WI38 (cell line): ENCODE data around the gene RHEB.

Experiments
- H3K4me3 ChIP-seq: 2 replicates; pipeline ENCODE4 v1.5.1; 2011; ENCODE audit warnings: low read depth, mild to moderate bottlenecking, control low read depth, low read length
- TF ChIP-seq, protein P1 (sequence below): IDR thresholded peaks from 2 replicates; pipeline ENCODE4 v1.5.1; 2012; ENCODE audit warnings: low read depth, mild to moderate bottlenecking, control low read depth, low read length

The RHEB gene

DNA sequence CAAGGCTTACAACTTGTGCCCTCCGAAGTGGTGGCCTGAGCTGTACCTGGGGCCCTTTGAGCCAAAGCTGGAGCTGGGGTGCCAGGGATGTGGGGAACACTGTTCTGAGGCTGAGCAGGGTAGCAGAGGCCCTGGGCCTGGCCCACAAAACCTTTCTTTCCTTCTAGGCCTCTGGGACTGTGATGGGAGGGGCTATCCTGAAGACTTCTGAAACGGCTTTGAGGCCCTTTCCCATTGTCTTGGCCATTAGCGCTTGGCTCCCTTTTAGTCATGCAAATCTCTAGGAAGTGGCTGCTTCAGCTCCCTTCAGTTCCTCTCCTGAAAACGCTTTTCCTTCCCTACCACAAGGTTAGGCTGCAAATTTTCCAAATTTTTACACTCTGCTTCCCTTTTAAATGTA is 62.9 kb downstream of the RHEB start:
- no peak overlapping the region for H3K4me3 ChIP-seq
- TF ChIP-seq, protein P1, sequence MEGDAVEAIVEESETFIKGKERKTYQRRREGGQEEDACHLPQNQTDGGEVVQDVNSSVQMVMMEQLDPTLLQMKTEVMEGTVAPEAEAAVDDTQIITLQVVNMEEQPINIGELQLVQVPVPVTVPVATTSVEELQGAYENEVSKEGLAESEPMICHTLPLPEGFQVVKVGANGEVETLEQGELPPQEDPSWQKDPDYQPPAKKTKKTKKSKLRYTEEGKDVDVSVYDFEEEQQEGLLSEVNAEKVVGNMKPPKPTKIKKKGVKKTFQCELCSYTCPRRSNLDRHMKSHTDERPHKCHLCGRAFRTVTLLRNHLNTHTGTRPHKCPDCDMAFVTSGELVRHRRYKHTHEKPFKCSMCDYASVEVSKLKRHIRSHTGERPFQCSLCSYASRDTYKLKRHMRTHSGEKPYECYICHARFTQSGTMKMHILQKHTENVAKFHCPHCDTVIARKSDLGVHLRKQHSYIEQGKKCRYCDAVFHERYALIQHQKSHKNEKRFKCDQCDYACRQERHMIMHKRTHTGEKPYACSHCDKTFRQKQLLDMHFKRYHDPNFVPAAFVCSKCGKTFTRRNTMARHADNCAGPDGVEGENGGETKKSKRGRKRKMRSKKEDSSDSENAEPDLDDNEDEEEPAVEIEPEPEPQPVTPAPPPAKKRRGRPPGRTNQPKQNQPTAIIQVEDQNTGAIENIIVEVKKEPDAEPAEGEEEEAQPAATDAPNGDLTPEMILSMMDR: no peak

DNA sequence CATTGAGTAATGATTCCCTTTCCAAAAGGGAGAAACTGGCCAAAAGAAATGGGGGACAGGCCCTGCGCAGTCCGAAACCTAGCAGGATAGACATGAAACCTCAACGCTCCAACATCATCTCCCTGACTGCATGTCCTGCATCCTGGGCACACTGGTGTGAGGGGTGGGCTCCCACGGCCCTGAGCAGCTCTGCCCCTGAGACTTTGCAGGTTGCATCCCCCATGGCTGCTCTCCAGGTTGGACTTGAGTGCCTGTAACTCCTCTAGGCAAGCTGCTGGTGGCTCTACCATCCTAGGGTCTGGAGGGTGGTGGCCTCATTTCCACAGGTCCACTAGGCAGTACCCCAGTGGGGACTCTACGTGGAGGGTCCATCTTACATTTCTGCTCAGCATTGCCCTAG is 63.4 kb downstream of the RHEB start:
- TF ChIP-seq, protein P1: no peak
- no peak overlapping the region for H3K4me3 ChIP-seq

DNA sequence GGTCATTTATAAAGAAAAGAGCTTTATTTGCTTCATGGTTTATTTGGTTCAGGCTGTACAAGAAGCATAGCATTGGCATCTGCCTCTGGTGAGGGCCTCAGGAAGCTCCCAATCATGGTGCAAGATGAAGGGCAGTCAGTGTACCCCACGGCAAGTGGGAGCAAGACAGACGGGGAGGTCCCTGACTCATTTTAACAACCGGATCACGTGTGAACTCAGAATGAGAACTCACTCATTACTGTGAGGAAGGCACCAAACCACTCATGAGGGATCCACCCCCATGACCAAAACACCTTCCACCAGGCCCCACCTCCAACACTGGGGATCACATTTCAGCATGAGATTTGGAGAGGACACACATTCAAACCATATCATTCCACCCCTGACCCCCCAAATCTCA is 64.0 kb downstream of the RHEB start:
- TF ChIP-seq, protein P1: no peak
- no peak overlapping the region for H3K4me3 ChIP-seq

DNA sequence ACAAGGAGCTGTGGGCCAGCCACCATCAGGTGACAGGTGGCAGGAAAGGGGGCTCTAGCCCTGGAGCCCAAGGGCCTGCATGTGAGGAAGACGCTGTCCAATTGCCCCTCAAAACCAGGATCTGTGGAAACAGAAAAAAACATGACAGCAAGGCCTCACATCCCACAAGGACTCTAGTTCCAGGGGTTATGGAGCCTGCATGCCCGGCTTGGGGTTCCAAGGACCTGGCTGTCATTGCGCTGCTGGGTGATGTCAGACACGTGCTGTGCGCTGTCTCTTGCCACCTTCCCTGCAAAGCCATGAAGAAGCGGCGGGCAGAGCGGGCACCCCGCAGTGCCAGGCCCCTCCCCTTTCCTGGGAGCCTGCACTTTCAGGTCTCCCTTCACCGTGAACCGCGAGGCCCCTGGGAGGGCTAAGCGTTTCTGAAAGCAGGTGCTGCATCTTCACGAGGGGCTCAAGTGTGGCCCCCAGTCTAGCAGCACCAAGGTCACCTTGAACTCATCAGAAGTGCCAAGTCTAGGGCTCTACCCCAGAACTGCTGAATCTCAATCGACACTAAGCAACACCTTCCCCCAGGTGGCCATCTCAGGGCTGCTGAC is 64.7 kb downstream of the RHEB start:
- H3K4me3 ChIP-seq: no peak overlapping the region
- TF ChIP-seq, protein P1: no peak

DNA sequence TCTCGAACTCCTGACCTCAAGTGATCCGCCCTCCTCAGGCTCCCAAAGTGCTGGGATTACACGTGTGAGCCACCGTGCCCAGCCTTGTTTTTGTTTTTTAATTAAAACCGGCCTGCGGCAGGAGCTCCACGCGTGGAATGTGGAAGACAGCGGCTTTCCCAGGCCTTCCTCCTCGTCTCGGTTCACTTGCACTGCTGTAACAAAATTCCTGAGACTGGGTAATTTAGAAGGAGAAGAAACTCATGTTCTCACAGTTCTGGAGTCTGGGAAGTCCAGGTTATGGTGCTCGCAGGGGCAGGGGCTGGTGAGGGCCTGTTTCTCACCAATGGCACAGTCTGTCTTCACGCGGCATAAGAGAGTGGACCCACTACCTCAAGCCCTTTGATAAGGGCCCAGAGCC is 65.4 kb downstream of the RHEB start:
- H3K4me3 ChIP-seq: no peak overlapping the region
- TF ChIP-seq, protein P1: no peak

DNA sequence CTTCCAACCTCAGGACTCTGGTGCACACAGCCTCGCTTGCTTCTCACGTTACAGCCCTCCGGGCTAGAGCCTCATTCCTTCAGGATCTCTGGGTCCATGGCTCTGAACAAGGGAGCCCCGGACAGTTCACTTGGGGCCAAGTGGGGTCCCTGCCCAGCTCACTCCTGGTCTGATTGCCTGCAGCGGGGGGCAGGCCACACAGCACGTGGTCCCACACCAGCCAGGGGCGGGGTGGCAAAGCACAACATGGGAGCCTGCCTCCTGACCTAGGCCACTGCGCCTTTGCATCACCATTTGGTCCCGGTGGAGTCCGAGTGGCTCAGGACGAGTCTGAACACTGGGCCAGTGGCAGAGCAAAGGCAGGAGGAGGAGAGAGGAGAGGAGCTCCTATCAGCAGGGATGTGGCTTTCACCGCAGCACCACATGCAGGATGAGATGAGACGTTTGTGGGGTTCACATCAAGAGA is 66.3 kb downstream of the RHEB start:
- TF ChIP-seq, protein P1: no peak
- H3K4me3 ChIP-seq: no peak overlapping the region

DNA sequence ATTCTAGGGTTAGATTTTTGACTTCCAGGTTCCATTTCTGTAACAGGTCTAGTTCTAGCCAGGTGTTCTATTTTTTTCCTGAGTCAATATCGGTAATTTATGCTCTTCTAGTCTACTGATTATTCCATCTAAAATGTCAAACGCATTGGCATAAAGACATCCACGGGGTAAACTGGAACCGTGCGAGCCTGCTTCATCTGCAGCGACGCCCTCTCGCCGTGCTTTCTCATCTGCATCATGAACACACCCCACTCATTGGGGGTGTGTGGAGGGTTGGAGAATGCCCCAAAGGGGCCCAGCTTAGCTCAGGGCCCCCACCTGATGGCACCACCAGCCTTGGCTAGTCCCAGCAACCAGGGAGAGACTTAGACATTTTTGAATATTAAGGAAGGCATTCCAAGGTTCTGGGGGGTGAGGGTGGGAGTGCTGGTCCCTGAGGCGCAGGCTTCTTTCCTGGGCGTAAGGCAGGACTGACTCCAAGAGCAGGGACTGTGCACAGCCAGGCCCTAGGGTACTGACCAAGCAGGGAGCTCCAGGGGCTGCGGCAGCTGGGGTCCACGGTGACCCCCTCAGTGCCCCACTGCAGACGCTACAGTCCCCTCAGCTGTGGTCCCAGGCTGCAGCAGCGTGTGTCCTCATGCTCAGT is 66.9 kb downstream of the RHEB start:
- TF ChIP-seq, protein P1: no peak
- H3K4me3 ChIP-seq: no peak overlapping the region
